SH-SY5Y (cell line): ENCODE measurements around the gene RNF5.

Experiments
- GATA2 ChIP-seq: IDR thresholded peaks from 2 replicates; pipeline ENCODE4 v1.6.1; 2011; ENCODE audit warnings: mild to moderate bottlenecking, low read depth, low read length
- GATA3 ChIP-seq: IDR thresholded peaks from 2 replicates; pipeline ENCODE4 v1.6.1; 2011; ENCODE audit warnings: low read depth, mild to moderate bottlenecking, low read length, moderate library complexity

Gene RNF5

DNA sequence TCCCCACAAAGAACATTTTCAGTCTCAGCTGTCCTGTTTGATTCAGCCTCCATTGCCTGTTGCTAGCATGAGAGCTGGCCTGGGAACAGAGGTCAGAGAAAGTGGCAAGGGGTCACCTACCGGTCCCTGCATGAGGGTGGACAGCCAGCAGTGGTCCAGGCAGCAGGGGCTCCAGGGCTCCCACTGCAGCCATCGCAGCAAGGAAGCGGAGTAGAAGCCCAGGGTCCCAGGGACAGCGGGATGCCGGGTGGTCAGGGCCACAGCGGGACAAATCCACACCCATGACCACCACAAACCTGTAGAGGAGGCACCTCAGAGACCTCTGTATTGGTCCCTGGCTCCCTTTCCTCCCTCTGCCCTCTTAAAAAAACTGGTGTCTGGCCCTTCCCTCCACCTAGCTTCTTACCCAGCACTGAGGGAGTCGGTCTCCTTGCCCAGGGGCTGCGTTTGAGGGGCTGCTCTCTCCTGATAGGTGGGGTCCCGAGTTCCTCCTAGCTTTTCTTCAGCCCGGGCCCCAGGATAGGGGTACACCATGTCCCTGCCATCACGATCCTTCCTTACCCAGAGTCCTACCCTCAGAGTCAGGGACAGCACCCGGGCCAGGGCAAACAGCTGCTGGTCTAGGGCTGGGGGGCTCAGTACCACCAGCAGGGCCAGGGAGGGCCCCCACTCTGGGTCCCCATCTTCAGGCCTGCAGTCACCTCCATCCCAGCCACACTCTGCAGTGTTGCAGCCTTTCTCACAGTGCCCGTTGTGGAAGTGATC, 22.7 kb downstream of the RNF5 start:
- TF ChIP-seq GATA3 = no peak
- no peak for TF ChIP-seq GATA2

DNA sequence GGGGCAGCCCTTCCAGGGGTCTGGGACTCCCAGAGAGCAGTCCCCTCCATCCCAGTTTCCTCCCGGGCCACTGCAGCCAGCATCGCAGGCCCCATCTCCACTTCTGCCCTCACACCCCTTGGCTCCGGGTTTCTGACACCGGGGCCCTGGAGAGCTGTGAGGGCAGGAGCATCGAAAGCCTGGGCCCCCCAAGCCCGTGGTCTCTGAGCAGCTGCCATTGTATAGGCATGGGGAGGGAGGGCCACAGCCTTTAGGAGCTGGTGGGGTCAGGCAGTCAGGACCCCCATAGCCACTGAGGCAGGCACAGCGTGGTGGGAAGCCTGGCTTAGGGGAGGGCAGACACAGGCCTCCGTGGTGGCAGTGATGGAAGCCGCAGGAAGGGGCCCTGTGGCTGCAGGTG, 24.0 kb downstream of the RNF5 start:
- TF ChIP-seq GATA3 = no peak
- no peak for TF ChIP-seq GATA2

DNA sequence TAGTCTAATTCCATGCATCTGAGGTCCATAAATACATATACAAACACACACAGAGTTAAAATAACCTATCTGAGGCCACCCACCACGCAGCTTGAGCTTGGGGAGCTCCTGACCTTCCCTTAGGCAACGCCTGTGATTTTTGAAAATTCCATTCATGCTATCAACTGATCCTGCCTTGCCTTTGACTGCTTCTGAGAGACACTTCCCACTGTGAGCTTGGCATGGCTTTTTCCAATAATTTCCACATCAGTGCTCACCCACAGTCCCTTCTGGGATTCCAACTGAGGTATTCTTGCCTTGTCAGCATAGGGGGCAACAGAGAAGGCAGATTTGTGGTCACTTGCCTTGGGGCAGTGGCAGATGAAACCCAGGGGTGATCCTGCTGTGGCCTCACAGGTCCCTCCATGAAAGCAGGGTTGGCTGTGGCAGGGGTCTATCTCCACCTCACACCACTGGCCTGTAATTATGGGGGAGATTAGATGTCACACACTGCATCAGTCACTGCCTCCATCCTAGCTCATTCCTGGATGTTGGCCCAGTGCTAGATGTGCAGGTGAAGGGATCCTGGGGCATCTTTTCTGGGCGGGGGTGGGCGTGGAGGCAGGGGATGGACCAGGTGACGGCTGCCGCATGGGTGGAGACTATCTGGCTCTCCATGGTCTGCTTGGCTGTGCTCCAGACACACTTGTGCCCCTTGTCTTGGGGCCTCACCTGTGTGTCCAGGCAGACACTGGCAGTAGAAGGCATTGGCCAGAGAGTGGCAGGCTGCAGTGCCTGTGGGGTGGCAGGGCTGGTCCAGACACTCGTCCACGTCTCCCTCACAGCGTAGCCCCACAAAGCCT, 25.4 kb downstream of the RNF5 start:
- no peak for TF ChIP-seq GATA2
- TF ChIP-seq GATA3 = no peak

- no peak for TF ChIP-seq GATA2
- TF ChIP-seq GATA3 = no peak
These were observed 26.1 kb downstream of the RNF5 start for GRCh38 chr6:32204268-32204715.

DNA sequence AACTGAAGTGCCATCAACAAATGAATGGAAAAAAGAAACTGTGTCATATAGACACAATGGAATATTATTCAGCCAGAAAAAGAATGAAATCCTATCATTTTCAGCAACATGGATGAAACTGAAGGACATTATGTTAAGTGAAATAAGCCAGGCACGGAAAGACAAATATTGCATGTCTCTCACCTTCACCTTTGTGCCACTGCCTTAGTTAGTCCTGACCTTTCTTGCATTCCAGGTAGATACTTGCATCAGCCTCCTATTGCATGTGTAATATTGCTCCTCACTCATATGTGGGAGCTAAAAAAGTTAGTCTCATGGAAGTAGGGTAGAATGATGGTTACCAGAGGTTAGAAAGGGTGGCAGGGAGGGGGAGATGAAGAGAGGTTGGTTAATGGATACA, 30.8 kb downstream of the RNF5 start:
- TF ChIP-seq GATA2 (no peak), GATA3 (no peak)

- no peak for TF ChIP-seq GATA3
- TF ChIP-seq GATA2 = no peak
These were observed 32.0 kb downstream of the RNF5 start for GRCh38 chr6:32210191-32210601.

- no peak for TF ChIP-seq GATA3
These were observed 34.0 kb downstream of the RNF5 start for GRCh38 chr6:32212076-32212760.

DNA sequence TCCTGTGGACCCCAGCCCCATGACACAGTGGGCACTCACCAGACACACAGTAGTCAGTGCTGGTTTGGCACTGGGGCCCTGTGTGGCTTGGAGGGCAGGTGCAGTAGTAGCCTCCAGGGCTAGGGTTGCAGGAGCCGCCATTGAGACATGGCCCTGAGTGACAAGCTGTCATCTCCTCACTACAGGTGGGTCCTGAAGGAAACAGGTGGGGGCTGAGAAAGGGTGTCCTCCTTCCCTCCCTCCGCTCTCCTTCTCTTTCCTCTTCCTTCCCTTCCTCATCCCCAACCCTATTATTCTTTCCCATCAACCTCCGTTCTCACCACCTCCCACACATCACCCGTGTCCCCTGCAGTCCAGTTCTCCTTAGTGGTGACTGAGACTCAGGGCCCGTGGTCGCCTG, 35.4 kb downstream of the RNF5 start:
- TF ChIP-seq GATA2 (no peak), GATA3 (no peak)

DNA sequence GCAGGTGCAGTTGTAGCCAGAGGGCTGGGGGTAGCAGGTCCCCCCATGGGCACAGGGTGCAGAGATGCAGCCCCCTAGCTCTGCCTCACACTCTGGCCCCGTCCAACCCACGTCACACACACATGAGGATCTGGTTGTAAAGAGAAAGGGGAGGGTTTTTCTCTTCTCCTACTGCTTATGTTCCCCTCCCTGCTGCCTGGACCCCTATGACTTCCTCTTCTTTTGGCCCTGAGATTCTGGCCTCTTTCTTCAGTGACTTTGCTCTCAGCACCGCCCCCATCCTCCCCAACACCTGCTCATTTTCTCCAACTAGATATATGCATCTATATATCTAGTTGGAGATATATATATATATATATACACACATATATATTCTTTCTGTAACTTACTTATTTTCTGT, 35.9 kb downstream of the RNF5 start:
- TF ChIP-seq GATA3 = no peak
- no peak for TF ChIP-seq GATA2

DNA sequence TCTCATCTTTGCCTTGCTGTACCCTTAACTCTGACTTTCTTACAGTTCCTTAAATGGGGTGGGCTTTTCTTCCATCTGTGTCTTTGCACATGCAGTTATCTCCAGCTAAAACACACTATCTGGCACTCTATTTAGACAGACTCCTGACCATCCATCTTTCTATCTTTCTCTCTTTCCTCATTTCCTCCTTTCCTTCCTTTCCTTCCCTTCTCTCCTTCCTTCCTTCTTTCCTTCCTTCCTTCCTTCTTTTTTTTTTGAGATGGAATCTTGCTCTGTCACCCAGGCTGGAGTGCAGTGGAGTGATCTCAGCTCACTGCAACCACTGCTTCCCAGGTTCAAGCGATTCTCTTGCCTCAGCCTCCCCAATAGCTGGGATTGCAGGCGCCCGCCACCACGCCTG, 37.4 kb downstream of the RNF5 start:
- TF ChIP-seq GATA2 = no peak
- no peak for TF ChIP-seq GATA3

- TF ChIP-seq GATA3 (no peak), GATA2 (no peak)
These were observed 38.1 kb downstream of the RNF5 start for GRCh38 chr6:32216285-32216684.

DNA sequence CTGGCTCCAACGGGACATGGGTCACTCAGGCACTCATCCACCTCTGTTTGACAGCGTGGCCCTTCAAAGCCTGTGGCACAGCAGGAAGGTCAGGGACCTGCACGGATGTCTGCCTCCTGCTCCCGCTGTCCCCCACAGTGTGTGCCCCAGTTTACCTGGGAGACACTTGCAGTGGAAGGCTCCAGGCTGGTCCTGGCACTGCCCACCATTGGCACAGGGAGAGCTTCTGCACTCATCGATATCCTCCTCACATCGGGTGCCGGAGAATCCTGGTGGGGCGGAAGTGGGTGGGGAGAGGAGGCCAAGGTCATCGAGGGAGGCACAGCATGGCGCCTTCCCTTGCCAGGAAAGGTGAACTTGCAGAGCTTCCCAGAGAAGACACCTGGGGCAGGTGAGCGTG, 38.8 kb downstream of the RNF5 start:
- no peak for TF ChIP-seq GATA3
- TF ChIP-seq GATA2 = no peak

DNA sequence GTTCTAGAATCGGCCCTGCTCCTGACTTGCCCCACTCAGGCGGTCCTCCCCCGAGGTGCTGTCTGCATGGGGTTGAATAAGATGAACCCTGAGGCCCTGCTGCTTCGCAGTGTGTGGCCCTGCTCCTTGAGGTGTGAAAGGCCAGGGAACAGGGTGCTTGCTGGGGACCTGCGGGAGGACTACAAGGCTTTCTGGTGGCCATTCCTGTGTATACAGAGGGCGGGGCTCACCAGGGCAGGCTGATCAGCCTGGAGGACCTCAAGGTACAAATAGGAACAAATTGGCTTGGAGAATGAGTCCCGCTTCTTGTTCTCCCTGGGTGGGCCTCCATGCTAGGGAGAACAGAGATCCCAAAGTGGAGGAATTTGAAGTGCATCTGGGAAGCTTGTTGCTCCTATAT, 40.0 kb downstream of the RNF5 start:
- TF ChIP-seq GATA2 (no peak), GATA3 (no peak)

GRCh38 chr6:32220021-32220420, 41.8 kb downstream of the RNF5 start:
- TF ChIP-seq GATA3 (no peak), GATA2 (no peak)
